SK-N-MC (cell line): Measurements from ENCODE around the gene PITPNC1.

Experiments
- EZH2 ChIP-seq: fragments of 200-600 bp; sonication (generic); IDR thresholded peaks from one replicate; pipeline ENCODE4 v1.6.1; 2017; ENCODE audit warnings: antibody characterized with exemption
- POLR2AphosphoS5 ChIP-seq: IDR thresholded peaks from 2 replicates; pipeline ENCODE4 v1.6.1; 2012; ENCODE audit warnings: mild to moderate bottlenecking, low read depth, low read length, borderline replicate concordance

DNA sequence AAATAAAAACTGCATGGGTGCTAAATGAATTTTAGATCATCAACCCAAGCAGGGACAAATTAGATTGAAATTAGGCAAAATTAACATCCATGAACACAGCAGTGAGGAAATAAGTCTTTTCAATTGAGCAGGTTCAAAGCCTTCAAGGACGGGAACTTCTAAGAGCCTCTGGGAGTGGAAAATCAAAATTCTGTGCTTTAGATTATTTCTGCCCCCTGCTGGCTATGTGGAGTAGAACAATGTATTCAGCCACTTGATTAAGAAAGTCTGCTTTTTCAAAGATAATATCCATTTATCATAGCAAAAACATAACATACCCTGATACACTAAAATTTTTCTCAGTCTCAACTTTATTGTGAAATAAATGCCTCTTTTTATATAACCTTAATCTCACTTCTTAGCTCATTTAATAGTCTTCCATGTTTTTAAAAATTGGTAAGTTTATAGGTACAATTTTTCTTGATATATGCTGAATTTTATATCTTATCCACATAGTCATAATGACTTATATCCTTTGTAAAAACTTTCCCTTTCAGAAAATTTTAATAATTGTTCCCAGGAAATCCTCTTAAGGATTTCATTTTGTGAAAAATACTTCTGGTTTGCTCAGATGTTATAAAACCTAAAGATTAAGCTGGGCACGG, 312.6 kb downstream of the PITPNC1 start:
- TF ChIP-seq EZH2 (no peak), POLR2AphosphoS5 (no peak)
